SK-N-SH (cell line): ENCODE results near the gene APP. TPM values are rescaled to one million over a fixed set of nuclear protein-coding genes. Genes with fewer than 3 reads are reported as not detected.

Source experiments
- CTCF ChIA-PET: fragments of 300-600, 350-600 bp; formaldehyde crosslinking; extraction: SDS; loops from one replicate; lab custom pipeline; 2021; lab: Yijun Ruan, JAX
- POLR2A ChIA-PET: fragments of 350-600 bp; sonication (Branson Sonifier 250); formaldehyde crosslinking; extraction: SDS; loops from one replicate; lab custom pipeline; 2020; ENCODE audit warnings: antibody characterized with exemption, inconsistent platforms; lab: Yijun Ruan, JAX
- DNase-seq: peaks from one replicate; pipeline ENCODE4 v3.0.0; 2012
- H2AFZ ChIP-seq: fragments of 200-600 bp; sonication (generic); 2 replicates; pipeline ENCODE4 v1.8.1; 2016; ENCODE audit warnings: antibody characterized with exemption, mild to moderate bottlenecking, low read depth
- H3F3A ChIP-seq: fragments of 200-600 bp; sonication (generic); replicated peaks from 2 replicates; pipeline ENCODE3; 2016; ENCODE audit warnings: antibody characterized with exemption, mild to moderate bottlenecking; ENCODE audit not compliant: insufficient read depth
- H3K27ac ChIP-seq, 2 experiments: fragments of 200-500 bp in 1 of 2; fragments of 200-600 bp in 1 of 2; sonication (Bioruptor generic) in 1 of 2; sonication (generic), shearing (Covaris generic) in 1 of 2; 2 replicates each; pipeline versions ENCODE4 v1.5.1 to v1.6.1; 2014 to 2016; ENCODE audit warnings: low read depth in 2 of 2, inconsistent platforms in 1 of 2, low read length in 1 of 2, mild to moderate bottlenecking in 1 of 2, mixed read lengths in 1 of 2
- H3K27me3 ChIP-seq: fragments of 200-600 bp; sonication (generic), shearing (Covaris generic); 2 replicates; pipeline ENCODE4 v1.6.1; 2016; ENCODE audit warnings: mixed run types; ENCODE audit not compliant: insufficient read depth
- H3K36me3 ChIP-seq, 2 experiments: fragments of 200-500 bp in 1 of 2; fragments of 200-600 bp in 1 of 2; sonication (Bioruptor generic) in 1 of 2; sonication (generic) in 1 of 2; replicated peaks in 1 of 2; 2 replicates each; pipeline versions ENCODE3 to v1.5.1; 2014 to 2016; ENCODE audit warnings: low read length in 1 of 2, mild to moderate bottlenecking in 1 of 2; ENCODE audit not compliant: insufficient read depth in 2 of 2, control insufficient read depth in 1 of 2
- H3K4me1 ChIP-seq, 2 experiments: fragments of 200-500 bp in 1 of 2; fragments of 200-600 bp in 1 of 2; sonication (Bioruptor generic) in 1 of 2; sonication (generic), shearing (Covaris generic) in 1 of 2; 2 replicates each; pipeline versions ENCODE4 v1.5.1 to v1.6.1; 2014 to 2016; ENCODE audit warnings: low read depth in 1 of 2, low read length in 1 of 2, mixed run types in 1 of 2; ENCODE audit not compliant: insufficient read depth in 2 of 2, control insufficient read depth in 1 of 2
- H3K4me2 ChIP-seq: fragments of 200-600 bp; sonication (generic), shearing (Covaris generic); 2 replicates; pipeline ENCODE4 v1.6.1; 2017; ENCODE audit warnings: mixed run types
- H3K4me3 ChIP-seq, 2 experiments: fragments of 200-500 bp in 1 of 2; fragments of 200-600 bp in 1 of 2; sonication (Bioruptor generic) in 1 of 2; sonication (generic), shearing (Covaris generic) in 1 of 2; 2 replicates each; pipeline versions ENCODE4 v1.5.1 to v1.8.1; 2014 to 2016; ENCODE audit warnings: low read depth in 2 of 2, inconsistent platforms in 1 of 2, low read length in 1 of 2, mild to moderate bottlenecking in 1 of 2, mixed read lengths in 1 of 2, moderate library complexity in 1 of 2
- H3K79me2 ChIP-seq: fragments of 200-600 bp; sonication (generic); 2 replicates; pipeline ENCODE4 v1.8.1; 2017; ENCODE audit warnings: mild to moderate bottlenecking; ENCODE audit not compliant: insufficient read depth
- H3K9ac ChIP-seq: fragments of 200-600 bp; sonication (generic); 2 replicates; pipeline ENCODE4 v1.6.1; 2017; ENCODE audit warnings: mixed run types
- H3K9me2 ChIP-seq: fragments of 200-600 bp; sonication (generic); 2 replicates; pipeline ENCODE4 v1.6.1; 2017; ENCODE audit warnings: mixed run types
- H3K9me3 ChIP-seq: fragments of 200-600 bp; sonication (generic); 2 replicates; pipeline ENCODE4 v1.6.1; 2017; ENCODE audit warnings: mixed run types, mild to moderate bottlenecking, moderate library complexity
- H4K20me1 ChIP-seq: fragments of 200-600 bp; sonication (generic); 2 replicates; pipeline ENCODE4 v1.6.1; 2017; ENCODE audit warnings: mild to moderate bottlenecking, mixed run types; ENCODE audit not compliant: insufficient read depth
- CHD2 ChIP-seq: fragments of 150-350 bp; IDR thresholded peaks from 2 replicates; pipeline ENCODE4 v1.6.1; 2018; ENCODE audit warnings: low read length; ENCODE audit not compliant: partially characterized antibody
- EZH2phosphoT487 ChIP-seq: fragments of 200-600 bp; sonication (generic); IDR thresholded peaks from 2 replicates; pipeline ENCODE4 v1.6.1; 2017; ENCODE audit warnings: low read depth, mixed run types, mild to moderate bottlenecking, antibody characterized with exemption, moderate library complexity, borderline replicate concordance
- GATA2 ChIP-seq: sonication (generic); formaldehyde crosslinking; IDR thresholded peaks from 2 replicates; pipeline ENCODE4 v1.5.0; 2020; ENCODE audit warnings: mild to moderate bottlenecking, missing genetic modification reagents
- IRF3 ChIP-seq: fragments of 150-350 bp; IDR thresholded peaks from 2 replicates; pipeline ENCODE4 v1.6.1; 2016; ENCODE audit warnings: mild to moderate bottlenecking, low read depth, low read length
- MXI1 ChIP-seq: IDR thresholded peaks from 2 replicates; pipeline ENCODE4 v1.6.1; 2012; ENCODE audit warnings: mild to moderate bottlenecking, low read depth, low read length, improper control_type of control experiment
- NRF1 ChIP-seq: IDR thresholded peaks from 2 replicates; pipeline ENCODE4 v1.6.1; 2012; ENCODE audit warnings: low read depth, mild to moderate bottlenecking, low read length
- PBX3 ChIP-seq: IDR thresholded peaks from 2 replicates; pipeline ENCODE4; 2012
- TEAD4 ChIP-seq: IDR thresholded peaks from 2 replicates; pipeline ENCODE4 v1.4.0; 2012; ENCODE audit warnings: mild to moderate bottlenecking, borderline replicate concordance; ENCODE audit not compliant: insufficient read depth
- WGBS: methylation state at CpG from one replicate; pipeline ENCODE4 v1.1.6; 2017; ENCODE audit warnings: low lambda C conversion rate; 5-methylcytosine and 5-hydroxymethylcytosine counted together
- polyA plus RNA-seq, 3 experiments: library from polyadenylated mRNA; depleted of rRNA; stranded (reverse); fragments of >200 nt; gene quantifications; 2 replicates each; pipeline ENCODE4 v1.2.3, GENCODE V29; 2012

APP gene
- polyA plus RNA-seq, 1 of the 3 experiments (the other 2 are of a cell fraction) = 780 TPM

- DNase-seq = no peak
- no peak overlapping the region for H2AFZ ChIP-seq
- WGBS = 94% methylated on average over 3 of the region's 6 CpGs
- H3K27ac ChIP-seq = no peak overlapping the region
- no peaks in the 10 kb centered on the region for H3F3A ChIP-seq
- H3K9ac ChIP-seq = no peak overlapping the region
- no peaks in the 10 kb centered on the region for H3K9me3 ChIP-seq
- H3K9me2 ChIP-seq = no peaks in the 10 kb centered on the region
- peaks cover 47% of the 10 kb centered on the region for H3K79me2 ChIP-seq
- H3K36me3 ChIP-seq = peaks cover 8 to 28% of the 10 kb centered on the region in 2 experiments
- no peaks in the 10 kb centered on the region for H3K27me3 ChIP-seq
- H3K4me3 ChIP-seq = no peak overlapping the region
- H3K4me2 ChIP-seq = no peak overlapping the region
- H3K4me1 ChIP-seq = no peaks in the 10 kb centered on the region
- ChIA-PET CTCF (no interaction called here), POLR2A (no interaction called here)
- peaks cover 4% of the 10 kb centered on the region; the same call in 1 of the 2 replicates for H4K20me1 ChIP-seq
- TF ChIP-seq MXI1 (no peak), IRF3 (no peak)
Measured at GRCh38 chr21:26089730-26090129, 80.8 kb downstream of the APP start.

- H2AFZ ChIP-seq = no peak overlapping the region
- no peak overlapping the region for H3K4me2 ChIP-seq
- TF ChIP-seq PBX3 (peak; percentile 16; the same call in 1 of the 2 replicates), GATA2 (CRISPR knock-in tag) (no peak)
- TF ChIP-seq, all 33 proteins: peak for 1
- Histone ChIP-seq H3K9me3 (no peaks in the 10 kb centered on the region), H3K36me3 (peaks cover 8 to 28% of the 10 kb centered on the region in 2 experiments), H3K4me1 (no peaks in the 10 kb centered on the region; a peak in 2 of 4 replicates), H3K27ac (no peak overlapping the region; a peak in 1 of 4 replicates), H3K79me2 (peaks cover 51% of the 10 kb centered on the region), H3K9ac (no peak overlapping the region), H3K4me3 (no peak overlapping the region), H4K20me1 (peaks cover 4% of the 10 kb centered on the region; the same call in 1 of the 2 replicates), H3F3A (no peaks in the 10 kb centered on the region), H3K9me2 (no peaks in the 10 kb centered on the region), H3K27me3 (no peaks in the 10 kb centered on the region)
- no peak for DNase-seq
- WGBS = 84% methylated on average over 4 of the region's 4 CpGs
- CTCF ChIA-PET = no interaction called here
- POLR2A ChIA-PET = no interaction called here
Measured at GRCh38 chr21:26087223-26087918, 83.2 kb downstream of the APP start.

GRCh38 chr21:26085882-26086281 lies 84.7 kb downstream of the APP start:
- no peak overlapping the region for H3K4me3 ChIP-seq
- CTCF ChIA-PET = interaction anchor here (1.4 kb wide), 1 partner anchor 11 kb away, joined by 3 read pairs; no protein-coding TSS in a partner anchor
- no peaks in the 10 kb centered on the region; a peak in 2 of 4 replicates for H3K4me1 ChIP-seq
- no peaks in the 10 kb centered on the region for H3K9me2 ChIP-seq
- peaks cover 8 to 28% of the 10 kb centered on the region in 2 experiments for H3K36me3 ChIP-seq
- WGBS = 97% methylated on average over 1 of the region's 1 CpG
- no peak overlapping the region for H3K4me2 ChIP-seq
- TF ChIP-seq NRF1 = no peak
- no peak for TF ChIP-seq CHD2
- no peak for TF ChIP-seq EZH2phosphoT487
- TF ChIP-seq TEAD4 = no peak
- TF ChIP-seq PBX3 = no peak
- H3F3A ChIP-seq = no peaks in the 10 kb centered on the region
- H4K20me1 ChIP-seq = peaks cover 4% of the 10 kb centered on the region; the same call in 1 of the 2 replicates
- peaks cover 50% of the 10 kb centered on the region for H3K79me2 ChIP-seq
- no peaks in the 10 kb centered on the region for H3K27me3 ChIP-seq
- H3K27ac ChIP-seq = no peak overlapping the region
- POLR2A ChIA-PET = no interaction called here
- DNase-seq = no peak
- no peak overlapping the region for H2AFZ ChIP-seq
- no peaks in the 10 kb centered on the region for H3K9me3 ChIP-seq
- H3K9ac ChIP-seq = no peak overlapping the region
